ENCODE results near the gene VSX1. TPM values are rescaled to one million over a fixed set of nuclear protein-coding genes. Genes with fewer than 3 reads are reported as not detected.

VSX1 gene
- total RNA-seq, result not detected

DNA sequence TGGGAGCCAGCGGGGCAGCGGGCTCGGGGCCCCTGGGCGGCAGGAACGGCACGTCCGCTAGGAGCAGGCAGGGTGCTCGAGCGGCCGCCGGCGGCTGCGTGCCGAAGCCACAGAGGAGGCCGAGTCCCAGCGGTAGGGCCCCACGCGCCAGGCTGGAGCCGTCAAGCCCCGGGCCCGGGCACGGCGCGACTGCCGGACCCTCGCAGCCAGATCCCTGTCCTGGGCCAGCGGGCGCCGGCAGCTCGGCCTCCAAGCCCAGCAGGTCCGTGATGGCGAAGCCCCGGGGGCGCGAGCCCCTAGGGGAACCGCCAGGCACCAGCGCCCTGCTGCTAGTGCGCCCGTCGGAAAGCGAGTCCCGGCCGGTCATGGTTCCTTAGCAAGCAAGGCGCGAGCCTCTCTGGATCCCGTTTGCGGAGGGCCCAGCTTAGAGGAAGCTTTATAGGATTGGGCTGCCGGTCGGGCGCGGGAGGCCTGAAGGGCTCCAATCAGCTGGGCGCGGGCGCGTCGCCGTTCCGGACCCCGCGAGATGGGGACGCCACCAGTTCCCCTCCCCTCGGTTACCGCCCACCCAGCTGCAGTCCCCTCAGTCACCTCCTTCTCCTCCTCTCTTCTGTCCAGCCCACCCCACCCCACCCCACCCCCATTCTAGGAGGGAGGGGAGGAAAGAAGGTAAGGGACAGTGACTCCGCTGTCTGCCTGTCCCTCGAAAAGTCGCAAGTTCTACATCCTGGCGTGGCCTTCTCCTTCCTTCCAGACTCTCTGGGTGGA, at the start of gene VSX1:
VSX1 (minus strand) TSS at position 412 of the 768 bp plus-strand sequence; CDS start at position 367, 45 bp downstream.
- H3K27me3 ChIP-seq, result peaks cover 0 to 68% (median 26%) of the 10 kb centered on the region in 4 donors
- TF ChIP-seq CTCF (IDR thresholded peaks at IDR 0.05), result no peak
- no peak for TF ChIP-seq EP300 (IDR thresholded peaks at IDR 0.05)
- TF ChIP-seq POLR2AphosphoS5 (IDR thresholded peaks at IDR 0.05), result no peak
- TF ChIP-seq POLR2A (IDR thresholded peaks at IDR 0.05), result no peak
- H3K9me3 ChIP-seq, result no peaks in the 10 kb centered on the region
- WGBS, 2 donors, result 9 to 11% methylated on average over 37 to 38 of the region's 67 CpGs
- H3K4me1 ChIP-seq, result peaks cover 8 to 43% (median 20%) of the 10 kb centered on the region in 4 donors
- no peaks in the 10 kb centered on the region for H3K36me3 ChIP-seq
- ATAC-seq (ENCODE audit: low FRiP score in 2 of 2) (no peak), DNase-seq (peak in 1 of 2 donors; percentile 81)
- no peak within 1 kb of the TSS for H3K4me3 ChIP-seq
- no peak within 1 kb of the TSS for H3K27ac ChIP-seq

DNA sequence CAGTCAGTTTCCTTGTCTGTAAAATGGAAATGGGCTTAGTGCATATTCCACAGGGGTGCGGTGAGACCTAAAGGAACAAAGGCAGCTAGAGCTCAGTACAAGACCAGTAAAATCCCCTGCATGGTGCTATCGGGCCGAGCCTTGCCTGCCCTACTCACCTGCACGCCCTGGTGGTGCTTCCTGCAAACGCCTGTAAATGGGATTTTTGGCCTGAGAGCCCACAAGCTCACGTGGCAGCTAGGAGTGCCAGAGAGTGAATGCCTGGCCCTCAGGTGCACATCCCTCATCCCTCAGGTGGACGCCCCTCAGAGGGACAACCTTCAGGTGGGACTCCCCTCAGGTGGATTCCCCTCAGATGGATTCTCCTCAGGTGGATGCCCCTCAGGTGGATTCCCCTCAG, 48.0 kb upstream of the VSX1 start:
- ATAC-seq (ENCODE audit: low FRiP score in 2 of 2) (no peak), DNase-seq (no peak)
- H3K27me3 ChIP-seq, result no peaks in the 10 kb centered on the region
- H3K9me3 ChIP-seq, result no peaks in the 10 kb centered on the region
- H3K27ac ChIP-seq, result no peak overlapping the region
- no peak overlapping the region for H3K4me3 ChIP-seq
- WGBS, 2 donors, result 75 to 79% methylated on average over 6 to 7 of the region's 7 CpGs
- H3K36me3 ChIP-seq, result no peaks in the 10 kb centered on the region
- no peak for TF ChIP-seq POLR2AphosphoS5 (IDR thresholded peaks at IDR 0.05)
- TF ChIP-seq POLR2A (IDR thresholded peaks at IDR 0.05), result no peak
- no peak for TF ChIP-seq CTCF (IDR thresholded peaks at IDR 0.05)
- no peak for TF ChIP-seq EP300 (IDR thresholded peaks at IDR 0.05)
- H3K4me1 ChIP-seq, result no peaks in the 10 kb centered on the region

DNA sequence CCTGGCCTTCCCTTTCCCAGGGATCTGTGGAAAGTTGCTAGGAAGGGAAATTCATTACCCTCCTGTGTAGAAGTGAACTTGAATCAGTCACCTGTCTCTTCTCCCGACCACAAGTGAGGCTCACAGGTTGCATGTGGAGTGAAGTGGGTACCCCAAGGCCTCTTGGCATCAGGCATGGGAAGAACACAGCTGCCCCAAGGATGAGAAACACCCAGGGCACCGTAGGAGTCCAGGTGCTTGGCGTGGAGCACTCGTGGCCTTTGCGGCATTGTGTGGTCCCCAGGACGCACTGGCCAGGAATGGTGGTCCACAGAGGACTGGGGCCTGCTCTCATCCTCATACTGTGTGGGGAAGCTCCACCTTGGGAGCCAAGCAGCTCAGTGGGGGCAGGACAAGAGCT, 47.5 kb upstream of the VSX1 start:
- no peak for DNase-seq
- 67 to 94% methylated on average over 1 to 6 of the region's 6 CpGs for WGBS, 2 donors
- no peak overlapping the region for H3K4me3 ChIP-seq
- H3K27me3 ChIP-seq, result no peaks in the 10 kb centered on the region
- ATAC-seq (ENCODE audit: low FRiP score in 2 of 2), result no peak
- TF ChIP-seq POLR2AphosphoS5 (IDR thresholded peaks at IDR 0.05) (no peak), CTCF (IDR thresholded peaks at IDR 0.05) (no peak), POLR2A (IDR thresholded peaks at IDR 0.05) (no peak), EP300 (IDR thresholded peaks at IDR 0.05) (no peak)
- no peak overlapping the region for H3K27ac ChIP-seq
- no peaks in the 10 kb centered on the region for H3K9me3 ChIP-seq
- no peaks in the 10 kb centered on the region for H3K4me1 ChIP-seq
- H3K36me3 ChIP-seq, result no peaks in the 10 kb centered on the region

DNA sequence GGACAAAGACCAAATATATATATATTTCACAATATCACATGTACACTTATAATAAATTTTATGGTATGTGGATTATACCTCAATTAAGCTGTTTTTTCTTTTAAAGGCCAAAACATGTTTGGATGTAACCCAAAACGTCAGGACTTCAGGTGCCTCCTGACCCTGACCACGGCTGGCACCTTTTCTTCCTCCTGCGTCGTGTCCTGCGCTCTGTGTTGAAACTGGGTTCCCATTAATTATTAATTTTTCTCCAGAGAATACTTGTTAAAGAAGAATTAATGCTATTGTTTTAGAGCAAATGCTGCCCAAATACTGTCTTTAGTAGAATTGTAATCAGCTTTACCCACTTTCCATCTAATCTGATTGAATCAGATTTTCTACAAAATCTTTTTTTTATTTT, 46.7 kb upstream of the VSX1 start:
- DNase-seq, result no peak
- H3K4me1 ChIP-seq, result no peaks in the 10 kb centered on the region
- 76 to 84% methylated on average over 5 of the region's 5 CpGs for WGBS, 2 donors
- TF ChIP-seq POLR2AphosphoS5 (IDR thresholded peaks at IDR 0.05) (no peak), CTCF (IDR thresholded peaks at IDR 0.05) (no peak), EP300 (IDR thresholded peaks at IDR 0.05) (no peak), POLR2A (IDR thresholded peaks at IDR 0.05) (no peak)
- ATAC-seq (ENCODE audit: low FRiP score in 2 of 2), result no peak
- no peaks in the 10 kb centered on the region for H3K36me3 ChIP-seq
- no peaks in the 10 kb centered on the region for H3K9me3 ChIP-seq
- no peak overlapping the region for H3K4me3 ChIP-seq
- H3K27me3 ChIP-seq, result no peaks in the 10 kb centered on the region
- H3K27ac ChIP-seq, result no peak overlapping the region

All from upper lobe of left lung (tissue), 6 donors.